Caco-2 (cell line): ENCODE measurements around the gene CACNG1. TPM values are rescaled to one million over a fixed set of nuclear protein-coding genes. Genes with fewer than 3 reads are reported as not detected.

Experiments
- BruUV-seq: library from RNA; stranded (reverse); fragments of 400-500 nt; replicated peaks from 2 replicates; lab custom pipeline; 2021; lab: Mats Ljungman, UMichigan
- CTCF ChIA-PET: fragments of 300-600 bp; sonication (Branson Sonifier 250); formaldehyde crosslinking; loops from one replicate; lab custom pipeline; 2022; ENCODE audit warnings: antibody characterized with exemption; lab: Charles Lee
- POLR2A ChIA-PET: fragments of 300-600 bp; sonication (Branson Sonifier 250); formaldehyde crosslinking; loops from one replicate; lab custom pipeline; 2022; ENCODE audit warnings: antibody characterized with exemption; lab: Charles Lee
- DNase-seq, 2 experiments: peaks; one replicate each; pipeline versions ENCODE4 v3.0.0 to v3.0.0-alpha.2; 2020 to 2022
- H3K27me3 ChIP-seq: replicated peaks from 2 replicates; pipeline ENCODE4 v1.6.0; 2011; ENCODE audit warnings: low read length; ENCODE audit not compliant: control insufficient read depth, insufficient read depth
- H3K36me3 ChIP-seq: 2 replicates; pipeline ENCODE4 v1.5.1; 2011; ENCODE audit warnings: low read length; ENCODE audit not compliant: control insufficient read depth, insufficient read depth
- H3K4me1 ChIP-seq: fragments of 250-450 bp; sonication (Bioruptor Pico); 2 replicates; pipeline ENCODE4 v1.5.1; 2020; ENCODE audit warnings: mild to moderate bottlenecking
- H3K4me3 ChIP-seq: 2 replicates; pipeline ENCODE4 v1.5.1; 2011; ENCODE audit warnings: low read depth, mild to moderate bottlenecking, control low read depth, low read length
- H3K9me3 ChIP-seq: fragments of 250-450 bp; sonication (Bioruptor Pico); 2 replicates; pipeline ENCODE4 v1.5.1; 2020; ENCODE audit warnings: mild to moderate bottlenecking, moderate library complexity
- H3K27ac Mint-ChIP-seq: one replicate; pipeline ENCODE4 v1.8.0; 2022; ENCODE audit warnings: mixed read lengths; ENCODE audit not compliant: unreplicated experiment
- H3K27me3 Mint-ChIP-seq: one replicate; pipeline ENCODE4 v1.8.0; 2022; ENCODE audit warnings: mixed read lengths; ENCODE audit not compliant: insufficient read depth, unreplicated experiment
- H3K36me3 Mint-ChIP-seq: one replicate; pipeline ENCODE4 v1.8.0; 2022; ENCODE audit warnings: mild to moderate bottlenecking, mixed read lengths; ENCODE audit not compliant: insufficient read depth, unreplicated experiment
- H3K4me1 Mint-ChIP-seq: one replicate; pipeline ENCODE4 v1.8.0; 2022; ENCODE audit warnings: low read depth, mixed read lengths; ENCODE audit not compliant: unreplicated experiment
- H3K4me3 Mint-ChIP-seq: one replicate; pipeline ENCODE4 v1.8.0; 2022; ENCODE audit warnings: mild to moderate bottlenecking, moderate library complexity, mixed read lengths; ENCODE audit not compliant: unreplicated experiment
- H3K9me3 Mint-ChIP-seq: one replicate; pipeline ENCODE4 v1.8.0; 2022; ENCODE audit warnings: mixed read lengths; ENCODE audit not compliant: unreplicated experiment
- CTCF ChIP-seq, 2 experiments: fragments of 200-600 bp in 1 of 2; IDR thresholded peaks; 1 replicate in 1 of 2; 2 replicates in 1 of 2; pipeline versions ENCODE4 v1.5.1 to v1.8.0; 2011 to 2022; ENCODE audit warnings: antibody characterized with exemption in 1 of 2, control low read depth in 1 of 2, inconsistent platforms in 1 of 2, low read depth in 1 of 2, low read length in 1 of 2, mild to moderate bottlenecking in 1 of 2, moderate library complexity in 1 of 2; ENCODE audit not compliant: insufficient read depth in 1 of 2, severe bottlenecking in 1 of 2, unreplicated experiment in 1 of 2
- intact Hi-C: fragments of 100-400 bp; cut with micrococcal nuclease; formaldehyde crosslinking; loops from one replicate; pipeline ENCODE4 v1.10.0; 2022; ENCODE audit not compliant: unreplicated experiment
- total RNA-seq: library from RNA; stranded (reverse); gene quantifications from 2 replicates; pipeline ENCODE4 v1.2.3, GENCODE V29; 2022

The CACNG1 gene
- total RNA-seq, 1 experiment from 2014 or later, result not detected

GRCh38 chr17:67080804-67081203 is 36.5 kb downstream of the CACNG1 start:
- H3K4me1 ChIP-seq, result peaks cover 13% of the 10 kb centered on the region
- Mint-ChIP-seq H3K4me3 (no peak overlapping the region), H3K27me3 (no peaks in the 10 kb centered on the region), H3K36me3 (peaks cover 41% of the 10 kb centered on the region), H3K27ac (no peak overlapping the region), H3K4me1 (peaks cover 15% of the 10 kb centered on the region), H3K9me3 (no peaks in the 10 kb centered on the region)
- no TSS peak for BruUV-seq
- no peak overlapping the region for H3K4me3 ChIP-seq
- POLR2A ChIA-PET, result no interaction called here
- CTCF ChIA-PET, result interaction anchor here (0.5 kb wide), 1 partner anchor 349 kb away, joined by 3 read pairs; no protein-coding TSS in a partner anchor
- H3K9me3 ChIP-seq, result no peaks in the 10 kb centered on the region
- peaks cover 2% of the 10 kb centered on the region; the same call in 1 of the 2 replicates for H3K36me3 ChIP-seq
- TF ChIP-seq CTCF (IDR thresholded peaks at IDR 0.05; ENCODE audit: insufficient read depth in 1 of 2, low read depth in 1 of 2, low read length in 1 of 2, severe bottlenecking in 1 of 2, unreplicated experiment in 1 of 2), result no peak
- intact Hi-C loops, result loop anchor here (10.0 kb wide), 1 partner anchor 366 kb away; no protein-coding TSS in a partner anchor
- DNase-seq, result no peak
- H3K27me3 ChIP-seq, result no peaks in the 10 kb centered on the region

GRCh38 chr17:67082107-67082506 is 37.8 kb downstream of the CACNG1 start:
- no peak overlapping the region for H3K4me3 Mint-ChIP-seq
- no peak overlapping the region for H3K27ac Mint-ChIP-seq

GRCh38 chr17:67085406-67085805 is 41.1 kb downstream of the CACNG1 start:
- intact Hi-C loops, result loop anchor here (10.0 kb wide), 1 partner anchor 371 kb away; no protein-coding TSS in a partner anchor

More at GRCh38 chr17:67082107-67082506, 37.8 kb downstream of the CACNG1 start:
- Histone ChIP-seq H3K36me3 (peaks cover 2% of the 10 kb centered on the region; the same call in 1 of the 2 replicates), H3K4me1 (peaks cover 1% of the 10 kb centered on the region; the same call in 1 of the 2 replicates), H3K9me3 (no peaks in the 10 kb centered on the region), H3K27me3 (no peaks in the 10 kb centered on the region), H3K4me3 (no peak overlapping the region)
- H3K4me1 Mint-ChIP-seq, result peaks cover 7% of the 10 kb centered on the region
- ChIA-PET CTCF (interaction anchor here (0.7 to 1.1 kb wide), 3 partner anchors 107 to 167 kb away, joined by 3 to 5 read pairs (median 3); no protein-coding TSS in a partner anchor), POLR2A (no interaction called here)
- H3K27me3 Mint-ChIP-seq, result no peaks in the 10 kb centered on the region
- TF ChIP-seq CTCF (IDR thresholded peaks at IDR 0.05; ENCODE audit: insufficient read depth in 1 of 2, low read depth in 1 of 2, low read length in 1 of 2, severe bottlenecking in 1 of 2, unreplicated experiment in 1 of 2), result peak in 1 of 2 experiments; percentile 14
- no peaks in the 10 kb centered on the region for H3K9me3 Mint-ChIP-seq
- peaks cover 44% of the 10 kb centered on the region for H3K36me3 Mint-ChIP-seq
- intact Hi-C loops, result loop anchor here (10.0 kb wide), 1 partner anchor 367 kb away; no protein-coding TSS in a partner anchor
- no TSS peak for BruUV-seq
- no peak for DNase-seq

More at GRCh38 chr17:67085406-67085805, 41.1 kb downstream of the CACNG1 start:
- H3K4me3 ChIP-seq, result no peak overlapping the region
- H3K4me3 Mint-ChIP-seq, result no peak overlapping the region
- H3K27me3 Mint-ChIP-seq, result no peaks in the 10 kb centered on the region
- H3K27me3 ChIP-seq, result no peaks in the 10 kb centered on the region
- CTCF ChIA-PET, result no interaction called here
- H3K9me3 ChIP-seq, result no peaks in the 10 kb centered on the region
- no peaks in the 10 kb centered on the region for H3K4me1 ChIP-seq
- H3K36me3 Mint-ChIP-seq, result peaks cover 42% of the 10 kb centered on the region
- H3K9me3 Mint-ChIP-seq, result no peaks in the 10 kb centered on the region
- H3K36me3 ChIP-seq, result no peaks in the 10 kb centered on the region
- H3K27ac Mint-ChIP-seq, result no peak overlapping the region
- no TSS peak for BruUV-seq
- POLR2A ChIA-PET, result no interaction called here
- DNase-seq, result no peak
- no peak for TF ChIP-seq CTCF (IDR thresholded peaks at IDR 0.05; ENCODE audit: insufficient read depth in 1 of 2, low read depth in 1 of 2, low read length in 1 of 2, severe bottlenecking in 1 of 2, unreplicated experiment in 1 of 2)
- H3K4me1 Mint-ChIP-seq, result peaks cover 3% of the 10 kb centered on the region
